A549 treated with DMSO at 1 μM for 4 hours (cell line): ENCODE results near the gene SNN. TPM values are rescaled to one million over a fixed set of nuclear protein-coding genes. Genes with fewer than 3 reads are reported as not detected.

Experiments
- total RNA-seq: library from RNA; stranded (reverse); fragments of 200-300 nt; extraction: Qiagen RNA extraction; gene quantifications from 5 replicates; pipeline ENCODE4 v1.2.3, GENCODE V29; 2022; ENCODE audit warnings: low read depth

SNN gene
- 8.4 to 9.7 TPM (median 8.8 TPM) in 5 replicates for total RNA-seq

DNA sequence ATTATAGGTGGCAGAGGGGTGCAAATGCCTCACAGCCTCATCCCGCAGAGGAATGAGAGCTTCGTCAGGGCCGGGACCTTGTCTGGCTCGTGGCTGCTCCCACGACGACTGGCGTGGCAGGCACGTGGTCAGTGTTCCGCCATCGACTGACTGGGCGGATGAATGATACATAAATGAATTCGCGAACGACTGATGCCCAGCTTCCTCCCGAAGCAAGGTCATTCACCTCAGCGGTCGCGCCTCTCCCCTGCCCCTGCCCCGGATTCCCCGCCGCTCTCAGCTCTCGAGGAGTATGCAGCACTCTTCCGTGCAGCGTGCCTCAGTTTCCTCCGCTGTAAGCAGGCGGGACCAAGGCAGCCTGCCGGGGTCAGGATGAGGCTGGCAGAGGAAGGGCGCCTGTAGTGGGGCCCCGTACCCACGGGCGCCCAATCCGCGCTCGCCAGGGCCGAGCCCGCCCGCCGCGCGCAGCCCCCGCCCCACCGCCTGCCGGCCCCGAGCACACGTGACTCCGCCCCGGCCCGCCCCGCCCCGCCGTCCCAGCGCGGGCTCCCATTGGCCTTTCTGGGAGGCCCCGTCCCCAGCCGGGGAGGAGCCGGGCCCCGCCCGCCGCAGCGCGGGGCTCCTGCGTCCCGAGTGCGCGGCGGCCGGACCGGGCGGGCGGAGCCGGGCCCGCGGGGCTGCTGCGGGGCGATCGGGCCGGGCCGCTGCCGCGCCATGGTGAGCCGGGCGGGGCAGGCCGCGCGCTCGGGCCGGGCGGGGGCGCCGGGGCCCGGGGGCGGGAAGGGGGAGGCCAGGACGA lies at the start of gene SNN:
TSS of gene SNN (plus strand) at position 632 of the 799 bp plus-strand sequence. CDS start 7,605 bp downstream, outside the sequence.

Other genes starting within 250 kb of the SNN start
- 212 to 223 TPM (median 214 TPM) in 5 replicates for gene LITAF, start 81.5 kb upstream of the SNN start, total RNA-seq
- 35.1 to 40.1 TPM (median 37.7 TPM) in 5 replicates for gene TXNDC11, start 74.4 kb downstream of the SNN start, total RNA-seq
- gene ZC3H7A, start 128.8 kb downstream of the SNN start, total RNA-seq = 24.7 to 31.3 TPM (median 26.8 TPM) in 5 replicates
- 222 to 272 TPM (median 265 TPM) in 5 replicates for gene RSL1D1, start 183.1 kb downstream of the SNN start, total RNA-seq
- 196 to 218 TPM (median 202 TPM) in 5 replicates for gene GSPT1, start 247.5 kb downstream of the SNN start, total RNA-seq